AG10803 (cell line): ENCODE data around the gene HSD17B11.

Experiments
- DNase-seq: peaks from one replicate; pipeline ENCODE4 v3.0.0; 2010; ENCODE audit warnings: low read depth
- H3K4me3 ChIP-seq: 2 replicates; pipeline ENCODE4 v1.5.1; 2011; ENCODE audit warnings: mild to moderate bottlenecking, low read length, control low read depth
- CTCF ChIP-seq: conservative IDR thresholded peaks from 2 replicates; pipeline ENCODE4 v1.5.1; 2011; ENCODE audit warnings: mild to moderate bottlenecking, low read length, control low read depth, inconsistent platforms

HSD17B11 gene

GRCh38 chr4:87382931-87383330, 8.1 kb downstream of the HSD17B11 start:
- H3K4me3 ChIP-seq: no peak overlapping the region
- no peak for DNase-seq
- TF ChIP-seq CTCF: no peak

- no peak for TF ChIP-seq CTCF
Measured at GRCh38 chr4:87382116-87382515, 8.9 kb downstream of the HSD17B11 start.

GRCh38 chr4:87377816-87378215, 13.2 kb downstream of the HSD17B11 start:
- no peak for TF ChIP-seq CTCF
- H3K4me3 ChIP-seq: no peak overlapping the region
- DNase-seq: no peak

More at GRCh38 chr4:87382116-87382515, 8.9 kb downstream of the HSD17B11 start:
- no peak for DNase-seq
- no peak overlapping the region for H3K4me3 ChIP-seq

- peak; percentile 88 for DNase-seq
- TF ChIP-seq CTCF: peak; percentile 89
Measured at GRCh38 chr4:87375719-87376291, 15.2 kb downstream of the HSD17B11 start.

GRCh38 chr4:87370068-87370467, 20.9 kb downstream of the HSD17B11 start:
- no peak for DNase-seq
- no peak for TF ChIP-seq CTCF
- H3K4me3 ChIP-seq: no peak overlapping the region

More at GRCh38 chr4:87375719-87376291, 15.2 kb downstream of the HSD17B11 start:
- H3K4me3 ChIP-seq: no peak overlapping the region

- DNase-seq: no peak
- no peak for TF ChIP-seq CTCF
- no peak overlapping the region for H3K4me3 ChIP-seq
Measured at GRCh38 chr4:87366521-87367162, 24.3 kb downstream of the HSD17B11 start.

GRCh38 chr4:87365348-87365747, 25.6 kb downstream of the HSD17B11 start:
- TF ChIP-seq CTCF: no peak
- no peak overlapping the region for H3K4me3 ChIP-seq
- no peak for DNase-seq
